Measurements from ENCODE around the gene CCND1.

CCND1 gene

GRCh38 chr11:69647761-69648497 is 7.0 kb downstream of the CCND1 start:
- no peaks in the 10 kb centered on the region for H3K9me3 ChIP-seq
- no peak for TF ChIP-seq CTCF (IDR thresholded peaks at IDR 0.05; ENCODE audit: low read depth, low read length)
- no peak for DNase-seq
- peaks cover 100% of the 10 kb centered on the region for H3K36me3 ChIP-seq
- H3K27me3 ChIP-seq, result no peaks in the 10 kb centered on the region
- peaks cover 42% of the 10 kb centered on the region for H3K4me1 ChIP-seq
- no peak overlapping the region for H3K4me3 ChIP-seq (ENCODE audit: low read depth, low read length)

- Histone ChIP-seq H3K36me3 (peaks cover 100% of the 10 kb centered on the region), H3K4me1 (peaks cover 45% of the 10 kb centered on the region), H3K9me3 (no peaks in the 10 kb centered on the region), H3K4me3 (ENCODE audit: low read depth, low read length) (no peak overlapping the region), H3K27me3 (no peaks in the 10 kb centered on the region)
- TF ChIP-seq CTCF (IDR thresholded peaks at IDR 0.05; ENCODE audit: low read depth, low read length), result no peak
- no peak for DNase-seq
These were observed 8.0 kb downstream of the CCND1 start for GRCh38 chr11:69648679-69649575.

DNA sequence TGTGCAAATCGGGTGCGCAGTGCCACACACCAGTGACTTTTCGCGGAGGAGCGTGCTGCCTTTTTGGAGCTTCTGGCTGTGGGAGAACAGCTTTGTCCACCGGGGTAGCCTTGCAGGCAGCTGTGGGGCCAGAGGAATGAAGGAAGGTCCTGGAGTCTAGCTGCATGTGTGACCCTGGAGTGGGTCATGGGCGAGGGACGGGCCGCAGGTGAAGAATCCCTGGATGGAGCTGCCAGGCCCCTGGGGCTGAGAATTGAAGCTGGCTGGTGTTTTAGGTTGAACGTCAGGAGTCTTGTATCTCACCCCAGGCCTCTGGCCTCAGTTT is 8.6 kb downstream of the CCND1 start:
- Histone ChIP-seq H3K36me3 (peaks cover 100% of the 10 kb centered on the region), H3K27me3 (no peaks in the 10 kb centered on the region), H3K4me1 (peaks cover 49% of the 10 kb centered on the region), H3K4me3 (ENCODE audit: low read depth, low read length) (no peak overlapping the region), H3K9me3 (no peaks in the 10 kb centered on the region)
- no peak for TF ChIP-seq CTCF (IDR thresholded peaks at IDR 0.05; ENCODE audit: low read depth, low read length)
- DNase-seq, result no peak

DNA sequence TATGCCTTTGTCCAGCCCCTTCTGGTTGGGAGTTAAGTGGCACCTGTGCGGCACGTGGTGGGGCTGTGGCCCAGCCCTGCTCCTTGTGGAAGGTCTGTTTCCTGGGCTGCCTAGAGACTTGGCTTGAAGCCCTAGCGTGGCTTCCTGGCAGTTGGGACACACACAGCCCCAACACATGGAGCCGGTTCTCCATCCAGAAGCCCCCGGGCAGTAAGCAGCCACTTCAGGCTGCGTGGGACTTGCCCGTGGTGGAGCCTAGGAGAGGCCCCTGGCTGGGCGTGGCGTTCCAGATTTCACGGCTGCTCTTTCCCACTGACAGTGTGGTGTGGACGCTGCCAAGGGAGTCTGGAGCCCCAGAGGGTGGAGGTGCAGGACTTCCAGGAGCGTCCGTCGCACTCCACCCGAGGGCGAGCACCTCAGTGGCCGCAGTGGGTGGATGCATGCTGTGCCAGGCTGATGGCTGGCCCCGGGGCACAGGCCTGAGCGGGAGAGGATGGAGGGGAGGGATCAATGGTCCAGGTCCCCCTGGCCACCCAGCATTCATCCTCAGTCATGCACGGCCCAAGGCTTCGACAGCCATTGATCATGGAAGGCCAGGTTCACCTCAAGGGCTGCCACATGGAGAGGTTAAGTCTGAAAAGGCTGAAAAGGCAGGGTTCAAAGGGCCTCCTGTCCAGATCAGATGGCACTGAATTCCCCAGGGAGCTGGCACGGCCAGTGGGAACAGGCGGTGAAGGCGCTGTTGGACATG is 9.3 kb downstream of the CCND1 start:
- peak; percentile 80 for DNase-seq
- H3K36me3 ChIP-seq, result peaks cover 100% of the 10 kb centered on the region
- H3K4me1 ChIP-seq, result peaks cover 42% of the 10 kb centered on the region
- no peak overlapping the region for H3K4me3 ChIP-seq (ENCODE audit: low read depth, low read length)
- no peaks in the 10 kb centered on the region for H3K27me3 ChIP-seq
- TF ChIP-seq CTCF (IDR thresholded peaks at IDR 0.05; ENCODE audit: low read depth, low read length), result no peak
- H3K9me3 ChIP-seq, result no peaks in the 10 kb centered on the region

DNA sequence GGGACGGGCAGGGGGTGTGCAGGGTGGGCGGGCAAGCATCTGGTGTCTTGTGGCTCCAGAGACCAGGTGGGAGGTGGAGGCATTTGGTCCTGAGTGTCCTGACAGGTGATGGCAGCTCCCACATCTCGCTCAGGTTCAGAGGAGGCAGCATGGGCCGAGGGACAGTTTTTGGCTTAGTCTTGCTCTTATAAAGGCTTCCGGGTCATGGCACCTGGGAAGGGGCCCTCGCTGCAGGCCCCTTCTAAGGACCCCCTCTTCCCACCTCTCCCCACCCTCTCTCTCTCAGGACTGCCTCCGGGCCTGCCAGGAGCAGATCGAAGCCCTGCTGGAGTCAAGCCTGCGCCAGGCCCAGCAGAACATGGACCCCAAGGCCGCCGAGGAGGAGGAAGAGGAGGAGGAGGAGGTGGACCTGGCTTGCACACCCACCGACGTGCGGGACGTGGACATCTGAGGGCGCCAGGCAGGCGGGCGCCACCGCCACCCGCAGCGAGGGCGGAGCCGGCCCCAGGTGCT is 9.9 kb downstream of the CCND1 start:
- peaks cover 96% of the 10 kb centered on the region for H3K36me3 ChIP-seq
- H3K4me1 ChIP-seq, result peaks cover 35% of the 10 kb centered on the region

More for the DNA sequence above, 9.9 kb downstream of the CCND1 start:
- TF ChIP-seq CTCF (IDR thresholded peaks at IDR 0.05; ENCODE audit: low read depth, low read length), result no peak
- Histone ChIP-seq H3K9me3 (no peaks in the 10 kb centered on the region), H3K27me3 (no peaks in the 10 kb centered on the region), H3K4me3 (ENCODE audit: low read depth, low read length) (no peak overlapping the region)
- no peak for DNase-seq

All from BE2C (cell line).